Esophagus squamous epithelium (tissue), 5 donors: ENCODE measurements around the gene IFT88. TPM values are rescaled to one million over a fixed set of nuclear protein-coding genes. Genes with fewer than 3 reads are reported as not detected.

Experiments used
- DNase-seq: peaks from one replicate; lab custom pipeline; 2025; lab: John Stamatoyannopoulos, UW
- H3K27ac ChIP-seq, 4 donors: fragments of 200-600 bp; sonication (generic); one replicate each; pipeline ENCODE4 v1.5.1; 2016 to 2019; ENCODE audit warnings: mild to moderate bottlenecking in 1 of 4
- H3K27me3 ChIP-seq, 4 donors: fragments of 200-600 bp; sonication (generic); 1 replicate in 3 of 4; 2 replicates in 1 of 4; pipeline versions ENCODE4 v1.5.1 to v1.6.0; 2017 to 2021; ENCODE audit warnings: antibody characterized with exemption in 1 of 4
- H3K36me3 ChIP-seq, 3 donors: fragments of 200-600 bp; sonication (generic); one replicate each; pipeline ENCODE4 v1.5.1; 2016 to 2019
- H3K4me1 ChIP-seq, 3 donors: fragments of 200-600 bp; sonication (generic); one replicate each; pipeline ENCODE4 v1.5.1; 2017 to 2019
- H3K4me3 ChIP-seq, 4 donors: fragments of 200-600 bp; sonication (generic); 1 replicate in 3 of 4; 2 replicates in 1 of 4; pipeline ENCODE4 v1.5.1; 2016 to 2019; ENCODE audit warnings: mild to moderate bottlenecking in 2 of 4, moderate library complexity in 1 of 4
- H3K9me3 ChIP-seq, 3 donors: fragments of 200-600 bp; sonication (generic); one replicate each; pipeline ENCODE4 v1.5.1; 2016 to 2019
- POLR2A ChIP-seq, 4 donors: fragments of 450-650 bp; IDR thresholded peaks; one replicate each; pipeline ENCODE4 v1.6.1; 2017; ENCODE audit warnings: antibody characterized with exemption in 4 of 4, mild to moderate bottlenecking in 4 of 4, moderate library complexity in 3 of 4
- WGBS, 2 donors: methylation state at CpG; one replicate each; pipeline ENCODE4 v1.1.5; 2018; 5-methylcytosine and 5-hydroxymethylcytosine counted together
- intact Hi-C: fragments of 100-400 bp; cut with DNase I; formaldehyde crosslinking; loops from one replicate; pipeline ENCODE4 v1.15.0; 2022
- small RNA-seq, 4 donors: library from RNA; depleted of rRNA; stranded (forward); fragments of <200 nt; gene quantifications; one replicate each; pipeline ENCODE3, GENCODE V24; 2016
- total RNA-seq, 4 donors: library from RNA; depleted of rRNA; stranded (reverse); fragments of >200 nt; gene quantifications; one replicate each; pipeline ENCODE4 v1.1.0, GENCODE V29; 2016
- TF ChIP-seq, protein P1 (sequence below), 6 experiments: fragments of 450-650 bp in 4 of 6; fragments of 200-600 bp in 2 of 6; sonication (generic) in 2 of 6; IDR thresholded peaks; one replicate each; pipeline ENCODE4 v1.5.1; 2016 to 2019; ENCODE audit warnings: antibody characterized with exemption in 6 of 6, mild to moderate bottlenecking in 4 of 6, moderate library complexity in 4 of 6
- donor health status: DM: yes; HTN: yes; CAD: no.

The IFT88 gene
- total RNA-seq, 4 donors from 2014 or later, result 2.0 to 7.8 (median 4.8) TPM

DNA sequence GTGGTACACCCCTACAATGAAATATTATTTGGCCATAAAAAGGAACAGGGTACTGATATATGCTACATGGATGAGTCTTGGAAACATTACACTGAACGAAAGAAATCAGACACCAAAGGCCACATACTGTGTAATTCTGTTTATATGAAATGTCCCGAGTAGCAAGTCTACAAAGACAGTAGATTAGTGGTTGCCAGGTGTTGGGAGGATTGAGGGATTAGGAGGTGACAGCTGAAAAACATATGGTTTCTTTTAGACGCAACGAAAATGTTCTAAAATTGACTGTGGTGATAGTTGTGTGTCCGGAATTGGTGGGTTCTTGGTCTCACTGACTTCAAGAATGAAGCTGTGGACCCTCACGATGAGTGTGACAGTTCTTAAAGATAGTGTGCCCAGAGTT is 171.7 kb downstream of the IFT88 start:
- Histone ChIP-seq H3K27ac (no peak overlapping the region), H3K36me3 (no peaks in the 10 kb centered on the region), H3K9me3 (peaks cover 0 to 5% (median 0%) of the 10 kb centered on the region in 3 donors), H3K27me3 (no peaks in the 10 kb centered on the region), H3K4me1 (no peaks in the 10 kb centered on the region), H3K4me3 (no peak overlapping the region)
- WGBS, 2 donors, result 81% methylated on average over 6 of the region's 6 CpGs
- DNase-seq, result no peak
- intact Hi-C loops, result no loop called here
- no peak for TF ChIP-seq POLR2A (IDR thresholded peaks at IDR 0.05)
- TF ChIP-seq, protein P1, sequence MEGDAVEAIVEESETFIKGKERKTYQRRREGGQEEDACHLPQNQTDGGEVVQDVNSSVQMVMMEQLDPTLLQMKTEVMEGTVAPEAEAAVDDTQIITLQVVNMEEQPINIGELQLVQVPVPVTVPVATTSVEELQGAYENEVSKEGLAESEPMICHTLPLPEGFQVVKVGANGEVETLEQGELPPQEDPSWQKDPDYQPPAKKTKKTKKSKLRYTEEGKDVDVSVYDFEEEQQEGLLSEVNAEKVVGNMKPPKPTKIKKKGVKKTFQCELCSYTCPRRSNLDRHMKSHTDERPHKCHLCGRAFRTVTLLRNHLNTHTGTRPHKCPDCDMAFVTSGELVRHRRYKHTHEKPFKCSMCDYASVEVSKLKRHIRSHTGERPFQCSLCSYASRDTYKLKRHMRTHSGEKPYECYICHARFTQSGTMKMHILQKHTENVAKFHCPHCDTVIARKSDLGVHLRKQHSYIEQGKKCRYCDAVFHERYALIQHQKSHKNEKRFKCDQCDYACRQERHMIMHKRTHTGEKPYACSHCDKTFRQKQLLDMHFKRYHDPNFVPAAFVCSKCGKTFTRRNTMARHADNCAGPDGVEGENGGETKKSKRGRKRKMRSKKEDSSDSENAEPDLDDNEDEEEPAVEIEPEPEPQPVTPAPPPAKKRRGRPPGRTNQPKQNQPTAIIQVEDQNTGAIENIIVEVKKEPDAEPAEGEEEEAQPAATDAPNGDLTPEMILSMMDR (IDR thresholded peaks at IDR 0.05), result no peak

DNA sequence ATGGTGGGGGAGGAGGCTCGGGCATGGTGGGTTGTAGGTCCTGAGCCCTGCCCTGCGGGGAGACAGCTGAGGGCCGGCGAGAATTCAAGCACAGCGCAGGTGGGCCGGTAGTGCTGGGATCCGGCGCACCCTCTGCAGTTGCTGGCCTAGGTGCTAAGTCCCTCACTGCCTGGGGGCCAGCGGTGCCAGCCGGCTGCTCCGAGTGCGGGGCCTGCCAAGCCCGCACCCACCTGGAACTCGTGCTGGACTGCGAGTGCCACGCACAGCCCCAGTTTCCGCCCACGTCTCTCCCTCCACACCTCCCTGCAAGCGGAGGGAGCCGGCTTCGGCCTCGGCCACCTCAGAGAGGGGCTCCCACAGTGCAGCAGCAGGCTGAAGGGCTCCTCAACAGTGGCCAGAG is 173.1 kb downstream of the IFT88 start:
- WGBS, 2 donors, result no CpG with 5 or more reads among the region's 22 CpGs
- intact Hi-C loops, result no loop called here
- TF ChIP-seq, protein P1 (IDR thresholded peaks at IDR 0.05), result no peak
- no peak for TF ChIP-seq POLR2A (IDR thresholded peaks at IDR 0.05)

More for the DNA sequence above, 173.1 kb downstream of the IFT88 start:
- no peak overlapping the region for H3K27ac ChIP-seq
- H3K4me1 ChIP-seq, result no peaks in the 10 kb centered on the region
- no peak for DNase-seq
- H3K9me3 ChIP-seq, result peaks cover 0 to 5% (median 0%) of the 10 kb centered on the region in 3 donors
- no peaks in the 10 kb centered on the region for H3K27me3 ChIP-seq
- no peaks in the 10 kb centered on the region for H3K36me3 ChIP-seq
- no peak overlapping the region for H3K4me3 ChIP-seq

Small RNA genes lying within 50 kb of the gene (small RNA-seq; reads per million reads assigned to genes)
- gene RNU2-7P, result 0 to 0.95 (median 0.17) reads per million in 4 donors

Other genes starting within 250 kb of the IFT88 start
- gene CRYL1, start 41.3 kb upstream of the IFT88 start, total RNA-seq, result 10 to 100 TPM; 12.5 to 41.2 (median 24.4) TPM
- 1 to 10 TPM in 1 of 4 donors, under 1 TPM in 1, not detected in 2; 0.35 to 3.2 TPM for gene IL17D, start 136.5 kb downstream of the IFT88 start, total RNA-seq
- gene EEF1AKMT1, start 206.8 kb downstream of the IFT88 start, total RNA-seq, result 1 to 10 TPM; 2.2 to 8.4 (median 5.9) TPM